Measurements from ENCODE around the gene TAPT1.
"Not testable (repeated sequence)": the region's sequence is repeated elsewhere in the genome, so short reads cannot be mapped to it uniquely, and the experiment has no call there.

The TAPT1 gene

GRCh38 chr4:16207409-16207808, 18.9 kb downstream of the TAPT1 start:
- DNase-seq, result no peak

DNA sequence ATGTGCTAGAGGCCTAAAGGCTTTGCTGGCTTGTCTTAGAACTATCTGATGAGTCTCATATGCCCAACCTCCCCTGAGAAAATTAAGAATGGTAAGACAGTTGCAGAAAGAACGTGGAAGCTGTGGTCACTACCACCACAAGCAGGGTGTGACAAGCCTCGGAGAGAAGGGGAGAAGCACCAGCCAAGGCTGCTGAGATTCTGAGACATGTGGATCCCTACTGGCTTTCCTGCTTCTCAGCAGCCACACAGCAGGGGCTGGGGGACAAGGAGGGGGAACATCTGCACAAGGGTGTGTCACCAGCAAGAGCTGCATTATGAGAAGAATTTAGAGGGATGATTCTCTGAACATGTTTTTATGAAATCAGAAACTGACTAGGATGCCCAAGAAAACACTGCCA, 19.4 kb downstream of the TAPT1 start:
- DNase-seq, result no peak

DNA sequence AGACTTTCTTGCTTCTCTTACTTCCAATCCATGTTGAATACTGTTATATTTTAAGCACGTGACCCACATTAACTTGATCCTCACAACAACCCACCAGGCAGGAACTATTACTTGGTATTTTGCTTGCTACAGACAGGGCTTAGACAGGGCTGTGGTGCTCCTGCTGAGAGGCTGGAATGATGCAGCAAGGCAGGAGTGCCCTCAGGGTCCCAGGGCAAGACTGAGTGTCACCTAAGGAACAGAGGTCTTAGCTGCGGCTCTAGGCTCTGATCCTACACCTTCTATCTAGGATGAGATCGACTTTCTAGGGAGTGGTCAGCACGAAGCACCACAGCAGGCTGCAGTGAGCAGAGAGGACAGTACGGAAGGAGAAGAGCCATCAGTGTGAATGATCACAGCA, 20.0 kb downstream of the TAPT1 start:
- no peak for DNase-seq

GRCh38 chr4:16205298-16206164, 20.7 kb downstream of the TAPT1 start:
- DNase-seq, result no peak

- DNase-seq, result no peak
Measured at GRCh38 chr4:16204505-16204904, 21.8 kb downstream of the TAPT1 start.

GRCh38 chr4:16203083-16203482, 23.2 kb downstream of the TAPT1 start:
- DNase-seq, result no peak

DNA sequence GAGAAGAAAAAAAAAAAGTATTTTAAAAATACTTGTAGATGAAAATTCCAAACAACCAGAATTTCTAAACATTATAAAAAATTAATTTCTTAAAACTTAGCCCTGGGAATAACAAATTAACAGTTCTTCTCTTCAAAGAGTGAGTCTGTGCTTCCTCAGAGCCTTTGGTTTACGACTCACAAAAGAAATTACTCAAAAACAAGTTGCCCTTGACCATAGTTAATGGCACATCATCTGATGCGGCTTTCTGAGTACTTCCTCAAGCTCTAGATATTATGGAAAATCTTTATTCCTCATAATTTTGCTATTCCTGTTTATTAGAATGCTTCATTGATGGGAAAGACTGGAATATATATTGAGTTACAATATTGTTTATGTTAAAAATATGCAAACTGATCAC, 23.7 kb downstream of the TAPT1 start:
- no peak for DNase-seq

GRCh38 chr4:16199093-16199492, 27.2 kb downstream of the TAPT1 start:
- DNase-seq, result no peak

DNA sequence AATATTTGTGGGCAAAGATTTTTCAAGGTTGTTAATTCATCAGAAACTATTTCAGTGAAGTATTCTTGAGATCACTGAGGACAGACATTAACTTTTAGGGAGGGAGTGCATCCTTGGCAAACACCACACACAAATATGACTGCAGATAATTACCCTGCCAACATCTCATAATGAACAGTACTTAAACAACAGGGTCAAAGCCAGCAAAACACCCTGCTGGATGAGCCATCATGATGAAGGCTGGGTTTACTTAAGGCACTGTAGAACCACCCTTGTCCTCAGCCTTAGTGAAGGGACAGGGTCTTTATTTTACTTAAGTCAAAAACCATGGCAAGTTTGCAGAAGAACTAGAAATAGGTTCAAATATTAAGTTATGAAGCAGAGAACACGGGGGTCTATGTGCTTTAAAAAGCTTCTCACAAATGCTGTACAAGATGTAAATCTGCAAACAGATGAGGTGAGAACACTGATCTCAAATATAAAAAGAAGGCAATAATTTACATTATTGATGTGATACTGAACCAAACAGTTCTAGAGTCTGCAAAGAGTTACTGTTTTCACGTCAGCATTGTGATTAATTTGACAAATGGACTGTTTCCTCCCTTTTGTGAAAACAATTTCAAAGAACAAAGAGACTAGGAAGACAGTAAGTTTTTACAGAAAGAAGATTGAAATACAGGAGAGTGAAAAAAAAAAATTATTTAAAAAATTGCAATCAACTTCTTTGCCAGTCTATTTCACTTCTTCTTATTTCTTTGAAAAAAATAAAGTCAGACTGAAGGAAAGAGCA, 28.2 kb downstream of the TAPT1 start:
- DNase-seq, result no peak

GRCh38 chr4:16196482-16197393, 29.5 kb downstream of the TAPT1 start:
- DNase-seq, result no peak

DNA sequence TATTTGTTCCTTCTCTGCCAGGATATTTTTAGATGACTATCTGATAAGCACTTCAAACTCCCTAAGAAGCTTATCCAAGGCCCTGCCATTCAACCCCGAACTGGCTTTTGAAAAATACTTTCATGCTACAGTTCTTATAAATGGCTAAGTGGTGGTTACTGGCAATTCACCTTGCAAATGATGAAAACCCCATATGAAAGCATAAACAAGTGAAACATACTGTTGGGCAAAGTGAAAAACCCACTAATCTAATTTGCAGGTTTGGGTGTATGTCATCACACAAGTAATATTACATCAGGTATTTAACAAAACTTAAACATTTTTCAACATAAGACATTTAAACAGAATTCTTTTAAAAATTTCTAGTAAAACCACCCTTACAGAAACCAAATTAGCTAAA, 31.1 kb downstream of the TAPT1 start:
- DNase-seq, result no peak

DNA sequence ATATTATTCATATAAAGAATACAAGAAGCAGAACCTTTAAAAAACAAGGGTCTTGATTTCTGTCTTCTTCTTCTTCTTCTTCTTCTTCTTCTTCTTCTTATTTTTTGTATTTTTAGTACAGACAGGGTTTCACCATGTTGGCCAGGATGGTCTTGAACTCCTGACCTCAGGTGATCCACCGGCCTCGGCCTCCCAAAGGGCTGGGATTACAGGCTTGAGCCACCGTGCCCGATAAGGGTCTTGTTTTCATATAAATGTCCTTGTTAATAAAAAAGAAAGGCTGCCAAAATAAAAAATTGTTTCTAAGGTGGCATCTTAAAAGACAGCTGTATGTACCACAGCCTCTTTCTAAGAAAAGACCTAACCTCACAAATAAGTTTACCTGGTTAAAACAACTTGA, 31.5 kb downstream of the TAPT1 start:
- DNase-seq, result not testable (repeated sequence)

DNA sequence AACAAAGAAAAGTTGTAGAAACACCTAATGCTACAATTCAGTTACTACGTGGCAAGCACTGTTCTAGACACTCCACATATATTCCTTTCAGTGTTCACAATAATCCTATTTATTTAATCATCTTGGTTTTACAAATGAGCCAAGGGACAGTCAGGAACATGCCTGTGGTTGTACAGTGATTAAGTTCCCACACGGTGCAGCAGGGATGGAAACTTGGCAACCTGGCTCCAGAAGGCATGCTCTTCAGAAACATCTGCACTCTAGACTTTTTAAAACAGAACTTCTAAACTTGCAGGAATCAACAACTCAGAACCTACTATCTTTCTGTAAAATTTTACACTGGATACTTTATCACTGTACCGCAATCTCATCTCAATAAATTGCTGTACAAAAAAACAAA, 32.1 kb downstream of the TAPT1 start:
- no peak for DNase-seq

GRCh38 chr4:16192631-16193518, 33.4 kb downstream of the TAPT1 start:
- no peak for DNase-seq

GRCh38 chr4:16192057-16192456, 34.2 kb downstream of the TAPT1 start:
- no peak for DNase-seq

- DNase-seq, result no peak
Measured at GRCh38 chr4:16187455-16187854, 38.8 kb downstream of the TAPT1 start.

GRCh38 chr4:16186986-16187385, 39.3 kb downstream of the TAPT1 start:
- DNase-seq, result no peak

DNA sequence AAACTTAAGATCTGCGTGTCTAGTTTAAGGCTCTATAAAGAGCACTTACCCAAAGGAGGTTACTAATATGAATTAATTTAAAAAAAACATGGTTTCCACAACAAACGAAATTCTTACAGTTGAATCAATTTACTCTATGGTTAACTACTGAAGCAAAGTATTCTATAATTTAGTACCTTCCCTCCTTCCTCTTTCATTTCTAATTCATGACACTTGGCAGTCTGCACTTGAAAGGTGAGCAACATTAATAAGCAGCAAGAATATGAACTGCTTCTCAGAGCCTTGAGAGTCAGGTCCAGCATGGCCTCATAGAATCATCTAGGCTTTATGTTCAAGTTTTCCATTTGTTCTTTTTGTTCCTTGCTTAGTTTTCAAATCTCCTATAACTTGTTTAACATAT, 42.7 kb downstream of the TAPT1 start:
- no peak for DNase-seq

DNA sequence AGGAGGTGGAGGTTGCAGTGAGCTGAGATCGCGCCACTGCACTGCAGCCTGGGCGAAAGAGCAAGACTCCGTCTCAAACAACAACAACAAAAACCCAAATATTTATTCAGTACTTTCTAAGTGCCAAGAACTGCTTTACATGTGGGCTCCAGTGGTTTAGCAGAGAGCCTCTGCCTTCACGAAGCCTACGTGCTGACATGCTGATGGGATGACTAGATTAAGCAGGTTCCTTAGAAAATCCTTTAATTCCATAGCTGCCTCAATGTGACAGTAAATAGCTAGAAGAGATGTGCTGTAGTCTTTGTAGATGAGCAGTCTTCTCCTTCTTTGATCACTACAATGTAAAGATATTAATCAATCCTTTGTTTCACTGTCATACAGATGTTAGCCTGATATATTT, 49.6 kb downstream of the TAPT1 start:
- DNase-seq, result no peak

DNA sequence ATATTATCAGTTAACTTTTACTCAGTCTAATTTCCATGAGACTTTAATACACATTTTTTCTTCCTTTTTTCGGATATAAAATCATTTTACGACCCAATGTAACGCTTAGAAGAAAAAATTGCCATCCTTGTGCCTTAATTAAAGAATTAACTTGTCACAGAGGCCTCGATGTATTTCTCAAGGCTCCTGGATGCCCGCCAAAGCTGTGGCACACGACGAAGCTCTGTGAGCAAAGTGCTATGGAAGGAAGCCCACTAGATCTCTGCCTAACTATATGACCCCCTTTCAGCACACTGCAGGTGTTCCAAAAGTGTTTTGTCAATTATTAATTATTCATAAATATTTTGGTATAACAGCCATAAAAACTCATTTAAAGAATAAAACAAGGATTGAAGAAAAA, 54.4 kb downstream of the TAPT1 start:
- no peak for DNase-seq

GRCh38 chr4:16169490-16169889, 56.8 kb downstream of the TAPT1 start:
- DNase-seq, result no peak
